Fibroblast of gingiva (primary cell): ENCODE results near the gene VEGFA.

ENCODE experiments used
- DNase-seq: peaks from one replicate; pipeline ENCODE4 v3.0.0-alpha.2; 2011; ENCODE audit warnings: low read depth

VEGFA gene

DNA sequence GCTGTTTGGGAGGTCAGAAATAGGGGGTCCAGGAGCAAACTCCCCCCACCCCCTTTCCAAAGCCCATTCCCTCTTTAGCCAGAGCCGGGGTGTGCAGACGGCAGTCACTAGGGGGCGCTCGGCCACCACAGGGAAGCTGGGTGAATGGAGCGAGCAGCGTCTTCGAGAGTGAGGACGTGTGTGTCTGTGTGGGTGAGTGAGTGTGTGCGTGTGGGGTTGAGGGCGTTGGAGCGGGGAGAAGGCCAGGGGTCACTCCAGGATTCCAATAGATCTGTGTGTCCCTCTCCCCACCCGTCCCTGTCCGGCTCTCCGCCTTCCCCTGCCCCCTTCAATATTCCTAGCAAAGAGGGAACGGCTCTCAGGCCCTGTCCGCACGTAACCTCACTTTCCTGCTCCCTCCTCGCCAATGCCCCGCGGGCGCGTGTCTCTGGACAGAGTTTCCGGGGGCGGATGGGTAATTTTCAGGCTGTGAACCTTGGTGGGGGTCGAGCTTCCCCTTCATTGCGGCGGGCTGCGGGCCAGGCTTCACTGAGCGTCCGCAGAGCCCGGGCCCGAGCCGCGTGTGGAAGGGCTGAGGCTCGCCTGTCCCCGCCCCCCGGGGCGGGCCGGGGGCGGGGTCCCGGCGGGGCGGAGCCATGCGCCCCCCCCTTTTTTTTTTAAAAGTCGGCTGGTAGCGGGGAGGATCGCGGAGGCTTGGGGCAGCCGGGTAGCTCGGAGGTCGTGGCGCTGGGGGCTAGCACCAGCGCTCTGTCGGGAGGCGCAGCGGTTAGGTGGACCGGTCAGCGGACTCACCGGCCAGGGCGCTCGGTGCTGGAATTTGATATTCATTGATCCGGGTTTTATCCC lies at the start of gene VEGFA:
Gene VEGFA, plus strand, starts transcription at position 686 of the 846 bp plus-strand sequence.
- DNase-seq = peak; percentile 84

- no peak for DNase-seq
Observed at GRCh38 chr6:43720999-43721398, 49.0 kb upstream of the VEGFA start.

DNA sequence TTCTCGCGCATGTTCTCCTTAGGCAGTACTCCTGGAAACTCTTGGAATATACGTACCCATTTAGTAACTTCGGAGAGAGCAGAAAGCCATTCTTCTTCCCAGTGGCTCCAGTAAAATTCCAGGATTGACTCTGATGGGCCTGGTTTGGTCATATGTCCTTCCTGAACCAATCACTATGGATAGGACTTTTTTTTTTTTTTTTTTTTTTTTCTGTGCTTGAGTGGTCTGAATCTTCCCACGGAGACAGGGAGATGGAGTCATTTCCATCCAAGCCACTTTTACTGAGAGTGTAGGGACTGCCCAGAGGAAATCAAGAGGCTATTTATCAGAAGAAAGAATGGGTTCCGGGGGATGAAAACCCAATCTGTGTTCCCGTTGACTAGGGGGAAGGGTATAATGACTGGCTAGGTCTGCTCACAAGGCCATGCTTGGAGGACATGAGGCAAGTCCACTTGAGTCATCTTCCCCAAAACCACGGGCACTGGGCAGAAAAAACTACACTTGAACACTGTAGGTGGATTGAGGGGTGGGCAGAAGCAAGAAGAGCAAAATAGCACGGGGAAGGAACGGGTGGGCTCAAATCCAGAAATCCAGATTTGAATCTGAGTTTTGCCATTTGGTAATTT lies 47.0 kb upstream of the VEGFA start:
- DNase-seq = no peak

DNA sequence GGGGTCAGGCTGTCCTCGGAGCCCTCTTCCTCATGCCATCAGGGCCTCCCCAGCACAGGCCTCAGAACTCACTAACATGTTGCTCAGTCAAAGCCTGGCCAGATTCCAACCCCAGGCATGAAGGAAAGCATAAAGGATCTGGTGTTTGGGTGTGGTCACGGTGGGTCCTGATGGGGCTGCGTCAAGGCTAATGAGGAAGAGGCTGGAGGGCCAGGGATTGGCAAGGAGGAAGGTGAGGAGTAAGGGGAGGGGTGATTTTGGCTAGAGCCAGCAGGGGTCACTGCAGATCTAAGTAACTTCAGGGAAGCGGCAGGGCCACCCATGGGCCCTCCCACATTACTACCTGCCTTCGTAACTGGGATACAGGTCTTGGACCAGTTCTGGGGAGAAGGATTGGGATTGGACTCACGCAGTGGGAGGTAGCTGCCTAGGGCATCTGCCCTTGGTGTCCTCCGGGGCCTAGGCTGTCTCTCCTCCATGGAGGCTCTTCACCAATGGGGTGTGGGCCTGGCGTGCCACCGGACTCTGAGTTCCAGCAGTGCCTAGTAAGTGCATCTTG lies 46.2 kb upstream of the VEGFA start:
- peak; percentile 34 for DNase-seq

GRCh38 chr6:43724354-43724753 lies 45.7 kb upstream of the VEGFA start:
- DNase-seq = no peak

GRCh38 chr6:43724914-43725642 lies 44.9 kb upstream of the VEGFA start:
- DNase-seq = peak; percentile 95

GRCh38 chr6:43725643-43726580 lies 44.1 kb upstream of the VEGFA start:
- DNase-seq = no peak

- DNase-seq = no peak
Observed at GRCh38 chr6:43727634-43728033, 42.4 kb upstream of the VEGFA start.

- DNase-seq = no peak
Observed at GRCh38 chr6:43728586-43728985, 41.4 kb upstream of the VEGFA start.

GRCh38 chr6:43729537-43729936 lies 40.5 kb upstream of the VEGFA start:
- no peak for DNase-seq

- no peak for DNase-seq
Observed at GRCh38 chr6:43730634-43731033, 39.4 kb upstream of the VEGFA start.

GRCh38 chr6:43733471-43734293 lies 36.3 kb upstream of the VEGFA start:
- DNase-seq = no peak

DNA sequence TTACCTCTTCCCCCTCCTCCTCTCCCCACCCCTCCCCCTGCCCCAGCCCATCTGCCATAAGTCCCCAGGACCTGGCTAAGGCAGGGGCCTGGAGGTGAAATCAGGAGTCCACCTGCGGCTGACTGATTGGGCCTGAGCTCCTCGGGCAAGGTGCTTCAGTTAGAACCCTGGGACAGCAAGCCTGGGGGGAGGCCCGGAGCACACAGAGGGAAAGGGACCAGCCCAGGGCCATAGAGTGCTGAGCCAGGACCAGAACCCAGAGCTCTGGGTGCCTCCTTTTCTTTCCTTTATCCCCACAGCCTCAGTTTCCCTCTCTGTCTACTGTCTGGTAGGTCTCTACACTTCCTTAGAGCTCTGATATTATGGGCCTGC lies 35.7 kb upstream of the VEGFA start:
- no peak for DNase-seq

- DNase-seq = no peak
Observed at GRCh38 chr6:43735642-43736199, 34.3 kb upstream of the VEGFA start.

DNA sequence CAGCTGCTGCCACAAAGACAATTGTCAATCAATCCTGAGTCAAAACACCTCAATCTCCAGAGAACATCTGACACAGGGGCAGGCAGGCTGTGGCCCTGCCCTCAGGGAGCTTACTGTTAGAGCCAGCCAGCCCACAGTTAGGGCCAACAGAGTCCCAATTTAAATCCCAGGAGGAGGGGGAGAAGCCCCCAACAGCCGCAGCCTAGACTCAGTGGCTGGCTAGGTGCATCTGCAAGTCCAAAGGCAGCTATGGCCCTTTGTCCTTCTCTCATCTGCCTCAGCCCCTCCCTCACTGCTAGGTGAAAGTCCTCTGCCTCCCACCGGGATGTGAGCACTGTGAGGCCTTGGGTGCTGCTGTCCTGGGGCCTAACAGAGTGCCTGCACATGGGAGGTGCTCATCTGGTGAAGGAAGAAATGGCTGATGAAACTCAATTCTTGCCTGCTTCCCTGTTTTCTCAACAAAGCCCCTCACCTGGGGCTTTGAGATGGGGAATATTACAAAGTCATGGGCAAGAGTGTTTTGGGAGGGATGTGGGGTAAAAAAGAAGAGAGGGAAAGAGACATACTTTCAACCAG lies 33.7 kb upstream of the VEGFA start:
- no peak for DNase-seq

DNA sequence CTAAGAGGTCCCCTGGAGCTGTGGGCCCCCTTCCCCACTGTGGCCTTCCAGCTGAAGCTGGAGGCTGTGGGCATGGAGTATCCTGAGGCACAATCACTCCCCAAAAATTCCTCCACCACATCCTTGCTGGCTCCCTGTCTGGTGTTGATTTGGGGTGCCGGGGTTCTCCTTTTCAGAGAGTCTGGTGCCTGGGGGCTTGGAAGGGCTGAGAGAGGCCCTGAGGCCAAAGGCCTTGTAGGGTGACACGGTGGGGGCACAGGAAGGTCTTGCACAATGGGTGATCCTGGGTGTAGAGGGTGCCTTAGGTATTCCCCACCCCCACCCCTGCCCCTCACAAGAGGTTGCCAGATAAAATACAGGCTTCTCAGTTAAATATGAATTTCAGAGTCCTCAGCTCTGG lies 33.2 kb upstream of the VEGFA start:
- DNase-seq = no peak

DNA sequence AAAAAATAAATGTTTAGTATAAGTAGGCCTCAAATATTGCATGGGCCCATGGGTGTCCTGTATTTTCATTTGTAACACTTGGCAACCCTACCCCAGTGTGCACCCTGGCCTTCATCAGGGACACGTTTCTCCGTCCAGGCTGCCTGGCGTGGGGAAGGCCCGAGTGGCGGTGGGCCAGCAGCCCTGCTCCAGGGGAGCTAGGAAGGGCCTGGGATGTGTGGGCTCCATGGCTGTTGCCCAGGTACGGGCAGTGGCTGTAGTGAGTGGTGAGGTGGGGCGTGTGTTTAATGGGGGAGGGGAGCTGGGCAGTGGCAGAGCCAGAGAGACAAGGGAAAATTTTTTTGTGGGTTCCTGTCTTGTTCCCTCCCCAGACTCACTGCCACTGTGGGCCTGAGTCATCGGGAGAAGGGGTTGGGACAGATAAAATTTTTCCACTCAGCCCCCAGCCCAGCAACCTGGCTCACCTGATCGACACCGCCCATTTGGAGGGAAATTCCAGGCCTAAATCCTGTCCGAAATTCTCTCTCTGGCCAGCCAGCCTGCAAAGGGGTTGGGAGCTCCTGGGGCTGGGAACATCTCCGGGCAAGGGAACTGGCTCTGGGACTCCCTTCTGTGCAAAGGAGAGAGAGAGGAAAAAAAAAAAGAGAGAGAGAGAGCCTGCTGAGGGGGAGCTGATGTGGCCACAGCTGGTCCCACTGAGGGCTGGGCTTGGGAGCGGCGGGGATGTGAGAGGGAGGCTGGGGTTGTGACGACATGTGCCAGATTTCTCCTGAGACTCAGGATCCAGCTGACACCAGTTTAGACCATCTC lies 32.5 kb upstream of the VEGFA start:
- no peak for DNase-seq

DNA sequence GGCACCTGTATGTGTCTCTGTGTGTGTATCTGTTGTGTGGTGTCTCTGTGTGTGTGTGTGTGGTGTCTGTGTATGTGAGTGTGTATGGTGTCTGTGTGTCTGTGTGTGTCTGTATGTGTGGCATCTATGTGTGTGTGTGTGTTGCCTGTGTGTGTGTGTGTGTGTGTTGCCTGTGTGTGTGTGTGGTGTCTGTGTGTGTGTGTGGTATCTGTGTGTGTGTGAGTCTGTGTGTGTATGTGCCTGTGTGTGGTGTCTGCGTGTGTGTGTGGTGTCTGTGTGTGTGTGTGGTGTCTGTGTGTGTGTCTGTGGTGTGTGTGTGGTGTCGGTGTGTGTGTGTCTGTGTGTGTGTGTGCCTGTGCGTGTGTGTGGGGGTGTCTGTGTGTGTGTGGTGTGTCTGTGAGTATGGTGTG lies 31.7 kb upstream of the VEGFA start:
- no peak for DNase-seq
